HL-60 (cell line): ENCODE data around the gene ASAP3.

Experiments
- POLR2AphosphoS5 ChIP-seq: IDR thresholded peaks from 2 replicates; pipeline ENCODE4 v1.6.1; 2012; ENCODE audit warnings: low read depth
- SPI1 ChIP-seq: IDR thresholded peaks from 2 replicates; pipeline ENCODE4 v1.6.1; 2012; ENCODE audit warnings: low read depth, mild to moderate bottlenecking, borderline replicate concordance

GRCh38 chr1:23481904-23482303, 2.1 kb downstream of the ASAP3 start:
- TF ChIP-seq POLR2AphosphoS5: no peak
- no peak for TF ChIP-seq SPI1
